Stomach (tissue), 9 donors: Measurements from ENCODE around the gene CAPS. TPM values are rescaled to one million over a fixed set of nuclear protein-coding genes. Genes with fewer than 3 reads are reported as not detected.

Experiments used
- DNase-seq, 2 donors: peaks; one replicate each; pipeline versions ENCODE4 v3.0.0 to v3.0.0-alpha.2; 2013 to 2019
- H3K27ac ChIP-seq, 5 donors: fragments of 200-600 bp in 4 of 5; sonication (generic) in 4 of 5; one replicate each; pipeline ENCODE4 v1.5.1; 2013 to 2019; ENCODE audit warnings: mild to moderate bottlenecking in 1 of 5, moderate library complexity in 1 of 5
- H3K27me3 ChIP-seq, 3 donors: fragments of 200-600 bp; sonication (generic); one replicate each; pipeline ENCODE4 v1.5.1; 2017 to 2019; ENCODE audit warnings: mixed run types in 1 of 3
- H3K36me3 ChIP-seq, 4 donors: fragments of 200-600 bp; sonication (generic); 1 replicate in 3 of 4; 2 replicates in 1 of 4; pipeline ENCODE4 v1.5.1; 2016 to 2019
- H3K4me1 ChIP-seq, 4 donors: fragments of 200-600 bp; sonication (generic); one replicate each; pipeline ENCODE4 v1.5.1; 2016 to 2019
- H3K4me3 ChIP-seq, 4 donors: fragments of 200-600 bp; sonication (generic) in 3 of 4; one replicate each; pipeline ENCODE4 v1.5.1; 2016 to 2019; ENCODE audit warnings: mild to moderate bottlenecking in 1 of 4
- H3K9me3 ChIP-seq, 4 donors: fragments of 200-600 bp; sonication (generic); one replicate each; pipeline ENCODE4 v1.5.1; 2016 to 2019
- EP300 ChIP-seq: sonication (generic); formaldehyde crosslinking; IDR thresholded peaks from one replicate; pipeline ENCODE4 v1.6.1; 2017; ENCODE audit warnings: antibody characterized with exemption
- POLR2A ChIP-seq, 4 donors: fragments of 450-650 bp; IDR thresholded peaks; one replicate each; pipeline ENCODE4 v1.6.1; 2016; ENCODE audit warnings: antibody characterized with exemption in 4 of 4, control low read depth in 2 of 4, mild to moderate bottlenecking in 1 of 4, moderate library complexity in 1 of 4
- POLR2AphosphoS5 ChIP-seq, 3 donors: sonication (generic); formaldehyde crosslinking; IDR thresholded peaks; one replicate each; pipeline ENCODE4 v1.6.1; 2016; ENCODE audit warnings: antibody characterized with exemption in 3 of 3
- WGBS, 5 donors: extraction: QIAGEN DNeasy Blood & Tissue Kit in 3 of 5; methylation state at CpG; one replicate each; pipeline versions ENCODE4 v1.1.5 to v1.1.7; 2013 to 2018; 5-methylcytosine and 5-hydroxymethylcytosine counted together
- intact Hi-C: fragments of 100-400 bp; cut with DNase I; formaldehyde crosslinking; loops from one replicate; pipeline ENCODE4 v1.15.1; 2023; ENCODE audit warnings: low total_unique reads
- polyA plus RNA-seq, 3 donors: library from polyadenylated mRNA; stranded (reverse); fragments of 200-250 nt; gene quantifications; one replicate each; pipeline ENCODE4 v1.2.3, GENCODE V29; 2013
- total RNA-seq, 5 donors: library from RNA; depleted of rRNA; stranded (reverse); fragments of >200 nt; gene quantifications; one replicate each; pipeline versions ENCODE4 v1.1.0 to v1.2.3, GENCODE V29; 2014 to 2016
- TF ChIP-seq, protein P1 (sequence below), 7 experiments: fragments of 450-650 bp in 4 of 7; fragments of 200-600 bp in 3 of 7; sonication (generic) in 3 of 7; IDR thresholded peaks; one replicate each; pipeline ENCODE4 v1.5.1; 2016 to 2019; ENCODE audit warnings: antibody characterized with exemption in 7 of 7, control low read depth in 2 of 7, mild to moderate bottlenecking in 1 of 7
- donor health status: healthy with polysubstance abuse.
- donor health status: Bipolar disorder and iron deficiency.
- donor health status: healthy.

CAPS gene
- total and polyA plus RNA-seq, 8 donors = 27.2 to 143 (median 47.2) TPM

DNA sequence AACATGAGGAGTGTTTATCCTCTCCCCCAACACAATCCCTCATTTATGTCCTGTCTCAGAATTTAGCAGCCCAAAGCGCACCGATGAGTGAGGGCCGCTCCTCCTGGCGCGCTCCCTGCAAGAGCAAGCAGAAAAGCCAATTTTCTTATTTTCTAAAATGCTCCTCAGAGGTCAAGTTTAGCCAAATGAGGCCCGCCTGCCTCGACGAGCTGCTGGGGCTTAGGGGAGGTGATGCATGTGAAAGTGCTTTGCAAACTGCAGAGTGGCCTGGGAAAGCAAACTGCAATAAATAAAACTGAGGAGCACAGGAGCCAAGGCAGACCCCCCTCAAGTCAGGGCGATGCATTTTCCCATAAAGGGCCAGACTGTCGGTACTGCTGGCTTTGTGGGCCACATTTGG lies 29.0 kb downstream of the CAPS start:
- H3K4me3 ChIP-seq = no peak overlapping the region
- intact Hi-C loops = no loop called here
- peak in 1 of 2 donors; percentile 64 for DNase-seq
- 63 to 82% (median 77%) methylated on average over 10 of the region's 10 CpGs for WGBS, 5 donors
- H3K4me1 ChIP-seq = peaks cover 38 to 76% (median 51%) of the 10 kb centered on the region in 4 donors
- H3K27me3 ChIP-seq = no peaks in the 10 kb centered on the region
- peaks cover 18 to 43% (median 38%) of the 10 kb centered on the region in 4 donors for H3K36me3 ChIP-seq
- H3K27ac ChIP-seq = peak overlapping the region in 4 of 5 donors; percentile 57 to 84 (median 64)
- H3K9me3 ChIP-seq = no peaks in the 10 kb centered on the region
- TF ChIP-seq, protein P1, sequence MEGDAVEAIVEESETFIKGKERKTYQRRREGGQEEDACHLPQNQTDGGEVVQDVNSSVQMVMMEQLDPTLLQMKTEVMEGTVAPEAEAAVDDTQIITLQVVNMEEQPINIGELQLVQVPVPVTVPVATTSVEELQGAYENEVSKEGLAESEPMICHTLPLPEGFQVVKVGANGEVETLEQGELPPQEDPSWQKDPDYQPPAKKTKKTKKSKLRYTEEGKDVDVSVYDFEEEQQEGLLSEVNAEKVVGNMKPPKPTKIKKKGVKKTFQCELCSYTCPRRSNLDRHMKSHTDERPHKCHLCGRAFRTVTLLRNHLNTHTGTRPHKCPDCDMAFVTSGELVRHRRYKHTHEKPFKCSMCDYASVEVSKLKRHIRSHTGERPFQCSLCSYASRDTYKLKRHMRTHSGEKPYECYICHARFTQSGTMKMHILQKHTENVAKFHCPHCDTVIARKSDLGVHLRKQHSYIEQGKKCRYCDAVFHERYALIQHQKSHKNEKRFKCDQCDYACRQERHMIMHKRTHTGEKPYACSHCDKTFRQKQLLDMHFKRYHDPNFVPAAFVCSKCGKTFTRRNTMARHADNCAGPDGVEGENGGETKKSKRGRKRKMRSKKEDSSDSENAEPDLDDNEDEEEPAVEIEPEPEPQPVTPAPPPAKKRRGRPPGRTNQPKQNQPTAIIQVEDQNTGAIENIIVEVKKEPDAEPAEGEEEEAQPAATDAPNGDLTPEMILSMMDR (IDR thresholded peaks at IDR 0.05) = no peak
- TF ChIP-seq POLR2AphosphoS5 (IDR thresholded peaks at IDR 0.05) = no peak
- TF ChIP-seq EP300 = no peak
- no peak for TF ChIP-seq POLR2A (IDR thresholded peaks at IDR 0.05)

DNA sequence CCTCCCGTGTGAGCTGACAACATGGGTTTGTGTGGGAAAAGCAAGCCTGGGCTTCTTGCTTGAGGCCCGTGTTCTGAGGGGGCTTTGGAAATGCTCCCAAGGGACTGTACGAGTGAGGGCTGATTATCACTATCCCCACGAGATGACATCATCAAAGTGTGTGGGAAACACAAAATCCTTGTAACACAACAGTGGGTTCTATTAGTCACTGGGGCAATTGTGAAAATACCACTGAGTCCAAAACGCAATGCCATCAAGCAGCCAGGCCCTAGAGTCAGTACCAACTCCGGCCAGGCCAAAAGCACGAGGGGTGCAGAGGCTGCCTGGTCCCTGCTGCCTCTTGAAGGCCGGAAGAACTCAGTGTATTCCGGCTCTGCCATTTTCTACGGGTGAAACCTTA lies 29.6 kb downstream of the CAPS start:
- Histone ChIP-seq H3K9me3 (no peaks in the 10 kb centered on the region), H3K4me3 (no peak overlapping the region), H3K36me3 (peaks cover 18 to 38% (median 33%) of the 10 kb centered on the region in 4 donors), H3K27ac (peak overlapping the region in 4 of 5 donors; percentile 57 to 84 (median 64)), H3K4me1 (peaks cover 44 to 82% (median 56%) of the 10 kb centered on the region in 4 donors), H3K27me3 (no peaks in the 10 kb centered on the region)
- TF ChIP-seq, protein P1 (IDR thresholded peaks at IDR 0.05) = no peak
- no peak for TF ChIP-seq EP300
- TF ChIP-seq POLR2A (IDR thresholded peaks at IDR 0.05) = no peak
- no peak for TF ChIP-seq POLR2AphosphoS5 (IDR thresholded peaks at IDR 0.05)
- intact Hi-C loops = no loop called here
- DNase-seq = no peak
- WGBS, 5 donors = 59 to 76% (median 66%) methylated on average over 10 of the region's 10 CpGs

DNA sequence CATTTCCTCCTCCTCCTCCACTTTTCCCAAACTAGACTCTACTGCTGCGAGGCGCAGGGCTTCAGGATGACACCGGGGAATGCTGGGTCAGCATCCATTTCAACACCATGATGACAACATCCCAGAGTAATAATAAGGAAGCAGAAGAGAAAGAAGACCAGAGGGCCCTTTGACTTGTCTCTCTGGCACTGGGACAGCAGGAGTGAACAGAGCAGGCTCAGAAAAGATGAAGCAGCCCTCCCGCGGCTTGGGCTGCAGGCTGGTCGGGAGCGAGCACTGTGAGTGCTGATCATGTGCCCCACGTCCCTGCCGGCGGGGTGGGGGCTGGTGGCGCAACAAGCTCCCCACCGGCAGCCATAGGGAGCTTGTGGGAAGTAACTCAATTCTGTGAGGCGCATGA lies 33.4 kb downstream of the CAPS start:
- 57 to 80% (median 69%) methylated on average over 13 of the region's 13 CpGs for WGBS, 5 donors
- peak; percentile 37 to 66 for DNase-seq

DNA sequence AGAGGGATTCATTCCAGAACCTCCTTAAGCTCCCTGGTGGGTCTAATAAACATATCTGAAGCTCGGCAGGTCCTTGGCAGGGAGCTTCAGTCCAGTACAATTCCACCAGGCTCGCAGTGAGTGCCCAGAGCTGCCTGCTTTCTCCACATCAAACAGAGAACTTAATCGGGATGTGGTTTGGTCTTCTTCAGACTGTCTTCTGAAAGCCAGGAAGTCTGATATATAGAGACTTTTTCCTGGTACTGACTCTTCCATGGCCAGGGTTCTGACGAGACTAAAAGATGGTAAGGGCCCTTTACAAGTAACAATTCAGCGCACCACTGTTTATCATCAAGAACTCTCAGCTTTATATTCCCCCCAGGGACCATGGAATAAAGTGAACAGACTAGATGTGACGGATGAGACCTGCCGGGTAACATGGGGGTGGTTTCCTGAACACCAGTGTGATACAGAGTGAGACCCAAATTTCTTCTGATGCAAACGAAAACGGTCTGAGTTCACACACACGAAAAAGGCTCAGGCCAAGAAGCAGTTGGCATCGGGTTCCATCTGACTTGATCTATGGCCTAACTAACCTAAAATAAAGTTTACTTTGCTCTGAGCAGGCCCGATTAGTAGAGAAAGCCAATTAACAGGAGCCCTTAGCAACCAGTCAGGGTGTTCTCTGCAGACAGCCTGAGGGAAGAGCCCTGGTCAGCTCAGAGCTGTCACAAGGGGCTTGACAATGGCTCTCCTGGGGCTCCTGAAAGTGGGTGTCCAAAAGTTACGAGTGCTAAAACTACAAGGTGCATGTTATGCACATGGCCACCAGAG lies 34.9 kb downstream of the CAPS start:
- peak overlapping the region in 4 of 5 donors; percentile 73 to 84 (median 80) for H3K27ac ChIP-seq
- peak in 1 of 2 donors; percentile 72 for DNase-seq
- 29 to 41% (median 35%) methylated on average over 13 of the region's 13 CpGs for WGBS, 5 donors
- TF ChIP-seq, protein P1 (IDR thresholded peaks at IDR 0.05) = no peak
- no peak for TF ChIP-seq POLR2A (IDR thresholded peaks at IDR 0.05)
- TF ChIP-seq POLR2AphosphoS5 (IDR thresholded peaks at IDR 0.05) = peak in 2 of 3 donors; percentile 4 to 6
- peaks cover 0 to 8% (median 2%) of the 10 kb centered on the region in 4 donors for H3K36me3 ChIP-seq
- no peaks in the 10 kb centered on the region for H3K27me3 ChIP-seq
- intact Hi-C loops = no loop called here
- no peaks in the 10 kb centered on the region for H3K9me3 ChIP-seq
- no peak overlapping the region for H3K4me3 ChIP-seq
- peaks cover 75 to 97% (median 90%) of the 10 kb centered on the region in 4 donors for H3K4me1 ChIP-seq

More for the DNA sequence above, 33.4 kb downstream of the CAPS start:
- Histone ChIP-seq H3K4me1 (peaks cover 74 to 97% (median 86%) of the 10 kb centered on the region in 4 donors), H3K36me3 (peaks cover 0 to 8% (median 2%) of the 10 kb centered on the region in 4 donors), H3K9me3 (no peaks in the 10 kb centered on the region), H3K27me3 (no peaks in the 10 kb centered on the region), H3K27ac (peak overlapping the region in 4 of 5 donors; percentile 73 to 84 (median 80)), H3K4me3 (no peak overlapping the region)
- TF ChIP-seq POLR2AphosphoS5 (IDR thresholded peaks at IDR 0.05) (peak in 2 of 3 donors; percentile 7 to 52), EP300 (no peak)
- TF ChIP-seq, protein P1 (IDR thresholded peaks at IDR 0.05) = no peak
- intact Hi-C loops = no loop called here
